ENCODE data around the gene ATP8A2. TPM values are rescaled to one million over a fixed set of nuclear protein-coding genes. Genes with fewer than 3 reads are reported as not detected.

ATP8A2 gene
- total and polyA plus RNA-seq, 9 of the 15 experiments (the other 6 are each of a cell fraction or from before 2014, with no cell fraction given), result under 0.01 to 0.33 (median 0.06) TPM; not detected in 4

GRCh38 chr13:25353344-25353743 is 18.4 kb upstream of the ATP8A2 start (continued):
- TF ChIP-seq FIP1L1 (IDR thresholded peaks at IDR 0.05; ENCODE audit: low read depth, low read length, poor library complexity, severe bottlenecking) (no peak), NFRKB (IDR thresholded peaks at IDR 0.05; ENCODE audit: low read depth) (no peak), ID3 (CRISPR knock-in tag; IDR thresholded peaks at IDR 0.05) (no peak), ID3 (tag; IDR thresholded peaks at IDR 0.05) (peak; percentile 79), YY1 (IDR thresholded peaks at IDR 0.05; ENCODE audit: borderline replicate concordance in 1 of 3, control insufficient read depth in 1 of 3, extremely low read depth in 1 of 3, insufficient read depth in 3 of 3, insufficient read length in 1 of 3, insufficient replicate concordance in 2 of 3, low read depth in 1 of 3, low read length in 2 of 3) (peak in 1 of 3 experiments; percentile 15), THAP7 (CRISPR knock-in tag; IDR thresholded peaks at IDR 0.05) (no peak), PTRF (tag; IDR thresholded peaks at IDR 0.05) (peak; percentile 56; the same call in 1 of the 2 replicates), NR4A1 (CRISPR knock-in tag; IDR thresholded peaks at IDR 0.05) (no peak), NR4A1 (tag; IDR thresholded peaks at IDR 0.05) (peak; percentile 85)

GRCh38 chr13:25354377-25354776 is 17.4 kb upstream of the ATP8A2 start:
- Histone ChIP-seq H3K9me1 (ENCODE audit: control insufficient read depth, insufficient read depth, low read length) (no peaks in the 10 kb centered on the region), H4K20me1 (replicated peaks; ENCODE audit: control insufficient read depth, insufficient read depth, low read length) (no peaks in the 10 kb centered on the region), H3K27me3 (ENCODE audit: control insufficient read depth in 2 of 2, insufficient read depth in 2 of 2, low read length in 2 of 2) (no peaks in the 10 kb centered on the region), H3K79me2 (ENCODE audit: control insufficient read depth, insufficient read depth, low read length) (no peaks in the 10 kb centered on the region), H3K36me3 (ENCODE audit: control insufficient read depth, insufficient read depth, low read length) (no peaks in the 10 kb centered on the region), H2AFZ (ENCODE audit: low read depth, low read length) (no peak overlapping the region), H3K4me3 (no peak overlapping the region), H3K4me1 (replicated peaks in 1 of 2; ENCODE audit: control insufficient read depth in 2 of 2, insufficient read depth in 2 of 2, low read length in 2 of 2) (peaks cover 15 to 27% of the 10 kb centered on the region in 2 experiments), H3K9me3 (replicated peaks; ENCODE audit: control insufficient read depth, insufficient read depth, low read depth, low read length) (no peaks in the 10 kb centered on the region), H3K4me2 (ENCODE audit: insufficient read depth, low read length) (no peak overlapping the region), H3K27ac (ENCODE audit: extremely low read depth, low read depth, low read length) (no peak overlapping the region), H3K9ac (ENCODE audit: insufficient read depth in 1 of 2, low read depth in 2 of 2, low read length in 2 of 2) (no peak overlapping the region)
- DNase-seq (ENCODE audit: extremely low read depth in 1 of 4, low spot score in 3 of 4) (no peak), ATAC-seq (no peak), FAIRE-seq (no peak)
- in situ Hi-C loops (cut with MboI) (no loop called here), intact Hi-C loops (cut with micrococcal nuclease) (no loop called here)
- POLR2A ChIA-PET, result no interaction called here
- CTCF ChIA-PET (ENCODE audit: low intra/inter-chr PET ratio), result no interaction called here
- WGBS (ENCODE audit: insufficient coverage, low coverage, missing lambda C conversion rate), result 90% methylated on average over 5 of the region's 6 CpGs
- BruUV-seq (replicated peaks), result no TSS peak
- no peak for TF ChIP-seq RBM39 (optimal IDR thresholded peaks at IDR 0.05; ENCODE audit: low read depth, low read length)
- no peak for TF ChIP-seq SP1 (CRISPR knock-in tag; IDR thresholded peaks at IDR 0.05)
- TF ChIP-seq ZFP91 (CRISPR knock-in tag; IDR thresholded peaks at IDR 0.05), result no peak
- TF ChIP-seq JUN (IDR thresholded peaks at IDR 0.05; ENCODE audit: borderline replicate concordance, low read depth, low read length), result no peak
- no peak for TF ChIP-seq JUN (CRISPR knock-in tag; IDR thresholded peaks at IDR 0.05; ENCODE audit: borderline replicate concordance)
- no peak for TF ChIP-seq GABPB1 (CRISPR knock-in tag; IDR thresholded peaks at IDR 0.05)
- TF ChIP-seq ASH1L (IDR thresholded peaks at IDR 0.05; ENCODE audit: borderline replicate concordance, low read depth, partially characterized antibody), result no peak
- no peak for TF ChIP-seq MYC (IDR thresholded peaks at IDR 0.05; ENCODE audit: low read depth, low read length)
- no peak for TF ChIP-seq MYC (CRISPR knock-in tag; IDR thresholded peaks at IDR 0.05; ENCODE audit: borderline replicate concordance, low read depth)
- TF ChIP-seq YY1 (IDR thresholded peaks at IDR 0.05; ENCODE audit: borderline replicate concordance in 1 of 3, control insufficient read depth in 1 of 3, extremely low read depth in 1 of 3, insufficient read depth in 3 of 3, insufficient read length in 1 of 3, insufficient replicate concordance in 2 of 3, low read depth in 1 of 3, low read length in 2 of 3), result no peak
- no peak for TF ChIP-seq CAMTA2 (CRISPR knock-in tag; conservative IDR thresholded peaks at IDR 0.05)
- TF ChIP-seq ZNF134 (CRISPR knock-in tag; conservative IDR thresholded peaks at IDR 0.05), result no peak

All from K562 (cell line).